CD1c-positive myeloid dendritic cell (primary cell): ENCODE data around the gene HAGH.
"Not testable (repeated sequence)": the region's sequence is repeated elsewhere in the genome, so short reads cannot be mapped to it uniquely, and the experiment has no call there.

Source experiments
- DNase-seq: peaks from one replicate; pipeline ENCODE4 v3.0.0-alpha.2; 2016; ENCODE audit errors: extremely low spot score

The HAGH gene

DNA sequence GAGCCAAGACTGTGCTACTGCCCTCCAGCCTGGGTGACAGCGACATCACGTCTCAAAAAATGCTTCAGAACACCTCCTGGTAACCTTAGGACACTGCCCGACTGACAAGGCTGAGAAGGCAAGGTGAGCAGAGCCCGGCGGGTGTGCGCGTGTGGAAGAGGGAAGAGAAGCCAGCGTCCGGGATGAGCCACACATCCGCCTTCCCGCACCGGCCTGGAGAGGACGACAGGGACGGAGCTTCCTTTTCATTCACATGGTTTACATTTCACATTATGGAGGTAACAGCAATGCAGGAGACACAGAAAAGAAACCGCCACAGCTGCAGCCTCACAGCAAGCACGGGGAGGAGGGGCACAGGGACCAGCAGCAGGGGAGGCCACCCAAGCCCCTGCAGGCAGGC is 16.5 kb downstream of the HAGH start:
- no peak for DNase-seq

DNA sequence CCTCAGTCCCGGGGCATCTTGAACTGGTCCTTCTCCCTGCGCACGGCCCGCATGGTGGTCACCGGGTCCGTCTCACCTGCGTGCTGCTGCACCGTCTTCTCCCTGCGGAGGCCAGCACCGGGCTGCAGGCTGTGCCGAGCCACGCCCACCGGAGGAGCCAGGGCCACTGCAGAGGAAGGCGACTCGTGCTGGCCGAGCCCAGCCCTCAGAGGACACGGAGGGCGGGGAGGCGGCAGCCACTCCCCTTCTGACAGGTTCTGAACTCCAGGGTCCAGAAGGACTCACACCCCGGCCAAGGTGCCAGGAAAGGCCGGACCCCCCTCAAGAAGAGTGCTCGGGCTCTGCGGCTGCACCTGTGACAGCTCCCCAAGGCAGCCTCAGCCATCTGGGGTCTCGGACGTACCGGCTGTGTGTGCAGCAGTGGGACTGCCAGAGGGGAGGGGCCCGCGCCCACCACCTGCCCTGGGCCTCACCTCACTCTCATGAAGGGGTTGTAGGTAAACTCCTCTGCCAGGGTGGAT is 17.3 kb downstream of the HAGH start:
- DNase-seq, result no peak

DNA sequence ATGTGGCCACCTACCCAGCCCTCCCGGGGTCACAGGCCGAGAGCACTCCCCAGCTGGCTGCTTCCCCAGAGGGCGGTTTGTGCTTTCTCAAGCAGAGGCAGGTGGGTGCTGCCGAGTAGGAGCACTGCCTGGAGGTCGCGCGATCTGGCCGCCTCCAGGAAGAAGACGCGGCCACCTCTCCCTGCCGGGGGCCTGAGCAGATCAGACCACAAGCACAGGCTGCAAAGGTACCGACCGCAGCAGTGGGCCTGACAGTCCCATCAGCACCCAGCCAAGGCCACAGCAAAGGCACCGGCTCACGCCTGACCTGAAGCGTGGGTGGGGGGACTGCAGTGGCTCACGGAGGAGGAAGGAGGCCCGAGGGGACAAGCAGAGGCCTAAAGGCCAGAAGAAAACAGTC is 17.9 kb downstream of the HAGH start:
- DNase-seq, result no peak

DNA sequence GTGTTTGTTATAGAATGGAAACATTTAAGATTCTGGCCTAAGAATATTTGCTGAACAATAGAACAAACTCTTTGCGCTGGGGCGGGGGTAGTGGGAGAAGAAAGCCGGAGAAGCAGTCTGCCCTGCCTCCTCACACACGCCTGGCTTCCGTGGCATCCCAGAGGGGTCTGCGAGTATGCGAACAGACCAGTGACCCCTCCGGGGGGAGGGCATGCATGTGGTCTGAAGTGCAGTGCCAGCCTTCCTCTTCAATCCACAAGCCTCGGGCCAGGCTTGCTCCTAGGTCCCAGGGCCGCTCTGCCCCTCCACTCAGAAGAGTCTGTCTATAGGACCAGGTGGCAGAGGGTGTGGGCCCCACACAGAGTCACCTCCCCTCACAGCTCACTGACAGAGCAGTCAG is 19.0 kb downstream of the HAGH start:
- no peak for DNase-seq

DNA sequence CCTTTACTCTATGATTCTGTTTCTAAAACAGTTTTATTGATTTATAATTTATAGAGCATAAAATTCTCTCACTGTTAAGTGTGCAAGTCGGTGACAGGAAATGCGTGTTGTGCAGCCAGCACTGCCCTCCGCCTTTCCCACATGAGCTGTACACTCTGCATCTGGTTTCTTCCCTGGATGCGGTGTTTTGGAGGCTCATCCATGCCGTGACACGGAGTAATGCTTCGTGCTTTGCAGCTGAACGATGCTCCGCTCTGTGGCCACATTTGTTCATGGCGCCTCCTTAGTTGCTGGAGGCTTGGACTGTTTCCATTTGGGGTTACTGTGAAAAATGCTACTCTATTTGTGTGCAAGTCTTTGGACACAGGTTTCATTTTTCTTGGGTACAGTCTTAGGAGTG is 25.9 kb downstream of the HAGH start:
- no peak for DNase-seq

DNA sequence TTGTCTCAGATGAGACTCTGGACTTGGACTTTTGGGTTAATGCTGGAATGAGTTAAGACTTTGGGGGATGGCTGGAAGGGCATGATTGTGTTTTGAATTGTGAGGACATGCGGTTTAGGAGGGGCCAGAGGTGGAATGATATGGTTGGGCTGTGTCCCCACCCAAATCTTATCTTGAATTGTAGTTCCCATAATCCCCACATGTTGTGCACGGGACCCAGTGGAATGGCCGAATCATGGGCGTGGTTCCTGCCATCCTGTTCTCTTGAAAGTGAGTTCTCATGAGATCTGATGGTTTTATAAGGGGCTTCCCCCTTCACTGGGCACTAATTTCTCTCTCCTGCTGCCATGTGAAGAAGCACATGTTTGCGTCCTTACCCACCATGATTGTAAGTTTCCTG is 27.4 kb downstream of the HAGH start:
- DNase-seq, result not testable (repeated sequence)

DNA sequence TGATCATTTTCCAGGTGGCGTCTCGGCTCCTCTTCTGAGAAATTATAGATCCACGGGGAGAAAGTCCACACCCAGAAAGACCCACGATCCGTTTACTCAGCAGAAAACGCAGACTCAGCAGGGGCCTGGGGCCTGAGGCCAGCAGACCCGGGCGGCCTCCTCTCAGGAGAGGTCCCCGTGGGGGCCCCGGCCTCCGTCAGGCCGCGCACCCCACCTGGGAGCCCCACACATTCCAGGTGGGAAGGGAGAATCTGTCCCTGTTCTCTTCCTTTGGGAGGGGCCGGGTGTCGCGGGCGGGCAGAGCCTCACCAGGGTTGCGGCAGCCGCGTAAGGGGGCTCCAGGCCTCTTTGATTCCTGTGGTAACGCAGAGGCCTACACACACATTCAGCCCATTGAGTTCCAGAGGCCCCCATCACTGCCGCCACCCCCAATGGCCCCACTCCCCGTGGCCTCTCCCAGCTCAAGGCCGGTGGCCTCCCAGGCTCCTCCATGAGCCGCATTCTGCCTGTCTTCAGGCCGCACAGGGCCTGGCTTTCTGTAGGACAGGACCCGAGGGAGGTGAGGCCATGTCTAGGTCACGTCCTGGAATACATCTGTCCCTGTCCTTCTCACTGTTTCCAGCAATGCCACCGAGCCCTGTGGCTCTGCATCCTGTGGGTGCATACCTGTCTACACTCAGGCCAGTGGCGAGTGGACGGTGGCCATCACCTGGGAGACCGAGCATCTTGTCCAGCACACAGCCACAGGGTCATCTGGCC is 31.5 kb downstream of the HAGH start:
- DNase-seq, result no peak

DNA sequence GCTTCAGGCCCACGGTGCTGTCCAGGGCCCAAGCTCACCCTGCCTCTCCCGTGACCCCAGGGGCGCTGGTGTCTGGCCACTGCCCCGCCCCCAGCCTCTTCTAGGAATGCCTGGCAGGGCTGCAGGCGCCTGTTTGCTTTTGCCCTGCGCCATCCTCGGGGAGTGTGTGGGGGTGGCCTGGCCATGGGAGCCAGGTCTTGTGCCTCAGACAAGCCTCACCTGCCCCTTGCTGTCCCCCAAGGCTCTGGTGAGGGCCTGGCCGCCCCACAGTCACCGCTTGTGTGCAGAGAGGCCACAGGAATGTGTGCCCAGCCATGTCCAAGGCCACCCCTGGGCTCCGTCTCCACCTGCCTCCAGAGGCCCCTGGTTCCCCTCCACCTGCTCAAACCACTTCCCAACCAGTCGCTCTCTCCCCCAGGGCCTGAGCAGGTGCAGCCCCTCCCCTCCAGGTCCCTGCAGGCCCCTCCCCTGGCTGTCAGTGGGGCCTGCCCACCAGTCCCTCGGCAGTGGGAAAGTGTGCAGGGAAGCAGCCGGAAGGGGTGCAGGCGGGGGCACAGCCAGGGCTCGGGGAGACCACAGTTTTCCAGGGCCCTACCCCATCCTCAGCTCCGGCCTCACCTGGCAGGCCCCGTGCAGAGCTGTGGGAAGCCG is 32.3 kb downstream of the HAGH start:
- DNase-seq, result no peak

DNA sequence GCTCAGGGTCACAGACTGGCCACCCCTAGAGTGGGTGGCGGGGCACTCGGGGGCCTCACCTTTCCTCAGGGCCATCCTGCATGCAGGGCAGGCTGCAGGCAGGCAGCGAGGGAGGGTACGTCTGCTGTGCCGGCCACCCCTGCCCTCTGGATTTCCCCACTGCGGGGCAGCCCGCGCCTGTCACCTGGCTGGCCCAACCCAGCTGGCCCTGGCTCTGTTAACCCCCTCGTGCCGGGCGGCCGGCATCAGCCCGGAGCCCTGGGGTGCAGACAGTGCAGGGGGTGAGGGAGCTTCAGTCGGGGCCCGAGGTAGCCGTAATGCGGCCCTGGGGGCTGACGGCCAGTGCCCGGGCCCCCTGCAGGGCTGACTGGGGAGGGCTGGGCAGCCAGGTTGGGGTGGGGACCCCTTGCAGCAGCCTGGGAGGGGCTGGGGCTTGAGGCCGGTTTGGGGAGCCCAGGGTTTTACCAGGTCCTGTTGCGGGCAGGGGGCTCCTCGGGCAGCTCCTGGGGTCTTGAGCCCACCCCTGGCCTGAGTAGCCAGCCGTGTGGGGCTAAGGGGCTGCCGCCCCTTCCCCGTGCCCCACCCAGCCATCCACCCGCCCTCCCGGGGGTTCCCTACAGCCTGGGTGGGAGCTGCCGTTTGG is 32.9 kb downstream of the HAGH start, which contains the start of gene IGFALS:
TSS of gene IGFALS (minus strand) at position 128 of the 643 bp plus-strand sequence. CDS start at position 75, 53 bp downstream.
- no peak for DNase-seq

DNA sequence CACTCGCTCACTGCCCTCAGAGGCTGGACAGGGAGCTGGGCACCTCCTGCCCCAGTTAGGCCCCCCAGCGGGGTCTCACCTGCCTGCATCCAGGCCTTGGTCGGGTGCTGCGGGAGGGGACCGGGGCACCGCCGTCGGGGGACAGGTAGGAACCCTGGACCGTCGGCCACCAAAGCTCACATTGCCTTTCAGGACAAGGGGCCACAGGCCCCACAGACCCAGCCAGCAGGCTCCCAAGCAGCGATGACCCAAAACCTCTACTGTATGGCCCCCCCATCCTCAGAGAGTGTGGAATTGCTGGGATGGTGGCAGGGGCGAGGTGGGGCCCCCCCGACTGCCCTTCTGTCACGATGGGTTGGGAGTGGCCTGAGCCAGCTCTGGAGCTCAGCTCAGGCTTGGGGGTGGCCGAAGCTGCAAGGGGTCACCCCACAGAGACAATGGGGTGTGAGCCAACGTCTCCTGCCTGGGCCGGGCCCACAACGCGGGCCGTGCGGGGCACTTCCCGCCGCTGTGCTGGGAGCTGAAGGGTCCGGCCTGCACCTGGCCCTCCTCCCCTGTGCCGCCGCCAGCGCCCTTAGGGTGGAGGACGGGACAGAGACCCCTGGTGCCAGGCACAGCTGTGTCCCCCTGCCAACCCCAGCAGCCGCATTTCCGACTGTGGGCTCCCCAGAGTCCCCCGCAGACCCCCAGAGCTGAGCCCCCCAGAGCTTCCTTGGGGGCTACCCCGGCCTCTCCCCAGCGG is 33.6 kb downstream of the HAGH start:
- DNase-seq, result no peak

DNA sequence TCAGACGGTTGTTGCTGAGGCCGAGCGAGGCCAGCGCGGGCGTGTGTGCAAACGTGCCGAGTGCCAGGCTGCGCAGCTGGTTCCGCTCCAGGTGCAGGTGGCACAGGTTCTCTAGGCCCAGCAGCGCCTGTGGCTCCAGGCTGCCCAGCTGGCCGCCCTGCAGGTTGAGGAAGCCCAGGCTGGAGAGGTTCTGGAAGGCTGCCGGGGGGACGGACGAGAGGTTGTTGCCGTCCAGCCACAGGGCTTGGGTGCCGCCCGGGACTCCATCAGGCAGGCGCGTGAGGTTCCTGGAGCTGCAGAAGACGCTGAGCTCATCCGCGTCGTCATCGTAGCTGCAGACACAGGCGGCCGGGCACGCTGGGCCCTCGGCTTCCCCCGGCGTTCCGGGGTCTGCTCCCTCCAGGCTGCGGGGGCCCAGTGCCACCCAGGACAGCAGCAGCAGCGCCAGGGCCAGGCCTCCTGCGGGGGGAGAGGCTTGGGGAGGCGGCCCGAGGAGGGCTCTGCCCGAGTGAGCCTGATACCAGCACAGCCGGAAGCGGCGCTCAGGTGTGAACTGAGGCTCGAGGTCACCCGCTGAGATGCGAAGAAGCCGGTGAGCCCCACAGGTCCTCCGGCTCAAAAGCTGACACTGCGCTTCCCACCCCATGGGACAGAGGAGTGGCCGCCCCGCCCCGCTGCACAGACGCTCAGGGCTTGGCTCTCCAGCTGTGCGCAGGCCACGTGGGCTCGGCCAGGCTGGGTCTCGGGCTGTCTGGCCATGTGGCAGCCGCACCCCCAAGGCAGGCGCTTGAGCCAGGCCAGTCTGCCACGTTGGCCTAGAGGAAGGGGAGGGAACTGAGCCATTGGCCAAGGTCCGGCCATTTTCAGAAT is 34.4 kb downstream of the HAGH start:
- no peak for DNase-seq

DNA sequence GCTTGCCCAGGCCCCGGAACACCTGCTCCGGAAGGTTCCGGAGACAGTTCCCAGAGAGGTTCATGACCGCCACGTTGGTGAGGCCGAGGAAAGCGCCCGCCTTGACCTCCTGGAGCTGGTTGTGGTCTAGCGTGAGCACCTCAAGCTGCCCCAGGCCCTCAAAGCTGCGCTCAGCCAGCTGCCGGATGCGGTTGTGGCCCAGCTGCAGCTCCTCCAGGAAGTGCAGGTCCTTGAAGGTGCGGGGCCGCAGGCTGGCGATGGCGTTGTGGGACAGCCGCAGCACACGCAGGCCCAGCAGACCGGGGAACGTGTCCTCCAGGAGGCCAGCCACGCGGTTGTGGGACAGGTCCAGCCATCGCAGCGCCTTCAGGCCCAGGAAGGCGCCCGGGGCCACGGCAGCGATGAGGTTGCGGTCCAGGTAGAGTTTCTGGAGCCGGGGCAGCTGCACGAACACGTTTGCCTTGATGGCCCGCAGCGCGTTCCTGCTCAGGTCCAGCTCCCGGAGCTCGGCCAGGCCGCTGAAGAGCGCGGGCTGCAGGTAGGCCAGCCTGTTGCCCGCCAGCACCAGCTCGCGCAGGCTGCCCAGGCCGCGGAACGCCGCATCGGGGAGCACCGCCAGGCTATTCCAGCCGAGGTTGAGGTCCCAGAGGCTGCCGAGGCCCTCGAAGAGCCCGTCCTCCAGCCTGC is 35.2 kb downstream of the HAGH start:
- no peak for DNase-seq

DNA sequence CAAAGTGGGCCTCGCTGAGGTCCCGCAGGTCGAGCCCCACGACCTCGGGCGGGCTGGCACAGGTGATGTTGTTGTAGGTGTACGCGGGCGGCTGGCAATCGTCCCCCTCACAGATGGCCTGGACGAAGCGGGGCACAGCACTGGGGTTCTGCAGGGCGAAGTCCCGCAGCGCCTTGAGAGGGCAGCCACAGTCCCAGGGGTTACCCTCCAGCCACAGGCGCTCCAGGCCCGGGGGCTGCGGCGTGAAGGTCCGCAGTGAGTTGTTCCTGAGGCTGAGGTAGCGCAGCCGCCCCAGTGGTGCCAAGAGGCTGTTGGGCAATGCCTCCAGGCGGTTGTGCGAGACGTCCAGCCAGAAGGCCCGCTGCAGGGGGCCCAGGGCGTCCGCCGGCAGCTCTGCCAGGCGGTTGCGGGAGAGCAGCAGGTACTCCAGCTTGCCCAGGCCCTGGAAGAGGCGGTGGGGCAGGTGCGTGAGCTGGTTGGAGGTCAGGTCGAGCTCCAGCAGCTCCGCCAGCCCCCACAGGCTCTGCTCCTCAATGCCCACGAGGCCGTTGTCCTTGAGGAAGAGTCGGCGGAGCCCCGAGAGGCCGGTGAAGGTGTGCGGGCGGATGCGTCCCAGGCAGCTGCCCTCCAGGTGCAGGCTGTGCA is 35.9 kb downstream of the HAGH start:
- DNase-seq, result no peak

DNA sequence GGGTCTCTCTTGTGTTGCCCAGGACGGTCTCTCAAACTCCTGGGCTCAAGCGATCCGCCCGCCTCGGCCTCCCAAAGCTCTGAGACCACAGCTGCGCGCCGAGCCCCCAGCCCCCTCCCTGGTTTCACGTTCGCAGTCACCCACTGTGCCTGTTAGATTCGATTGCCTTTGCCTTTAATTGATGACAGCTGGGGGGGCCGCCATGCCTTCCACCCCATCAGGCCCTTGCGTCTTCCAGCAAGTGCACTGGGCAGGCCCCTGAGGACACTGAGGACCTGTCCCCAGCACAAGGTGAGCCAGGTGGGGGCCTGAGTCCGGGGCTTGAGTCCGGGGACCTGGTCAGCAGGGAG is 36.4 kb downstream of the HAGH start:
- no peak for DNase-seq

DNA sequence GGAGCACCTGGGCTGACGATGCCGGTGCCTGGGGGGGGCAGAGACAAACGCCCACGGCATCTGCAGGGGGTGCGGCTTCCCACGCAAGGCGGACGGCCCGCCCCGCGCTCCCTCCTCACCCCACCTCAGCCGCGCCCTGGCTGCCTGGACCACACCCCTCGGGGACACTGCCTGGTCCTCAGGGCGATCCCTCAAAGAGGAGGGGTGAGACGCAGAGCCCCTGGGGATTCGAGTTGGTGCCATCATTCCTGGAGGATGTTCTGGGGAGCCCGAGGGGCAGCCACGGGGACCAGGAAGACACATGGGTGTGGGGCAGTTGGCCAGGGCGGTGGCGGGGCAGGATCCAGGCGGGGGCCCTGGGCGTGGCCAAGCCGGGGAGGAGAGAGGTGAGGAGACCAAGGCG is 37.0 kb downstream of the HAGH start:
- no peak for DNase-seq

DNA sequence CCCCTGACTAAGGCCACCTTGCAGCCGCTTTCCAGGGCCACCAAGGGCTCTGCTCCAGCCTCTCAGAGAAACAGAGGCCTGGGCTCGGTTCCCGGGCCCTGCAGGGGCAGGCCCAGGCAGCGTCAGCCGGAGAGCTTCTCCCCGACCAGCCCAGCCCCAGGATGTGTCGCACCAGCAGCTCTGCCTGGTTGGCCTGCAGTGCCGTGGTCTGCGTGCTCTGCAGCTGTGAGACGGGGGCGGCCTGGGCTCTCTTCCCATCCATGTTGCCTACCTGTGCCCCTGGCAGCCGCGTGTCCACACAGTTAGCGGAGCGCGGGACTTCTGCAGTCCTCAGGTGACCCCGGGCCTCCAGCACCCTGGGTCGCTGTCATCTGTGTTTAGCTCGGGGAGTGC is 37.9 kb downstream of the HAGH start:
- no peak for DNase-seq

DNA sequence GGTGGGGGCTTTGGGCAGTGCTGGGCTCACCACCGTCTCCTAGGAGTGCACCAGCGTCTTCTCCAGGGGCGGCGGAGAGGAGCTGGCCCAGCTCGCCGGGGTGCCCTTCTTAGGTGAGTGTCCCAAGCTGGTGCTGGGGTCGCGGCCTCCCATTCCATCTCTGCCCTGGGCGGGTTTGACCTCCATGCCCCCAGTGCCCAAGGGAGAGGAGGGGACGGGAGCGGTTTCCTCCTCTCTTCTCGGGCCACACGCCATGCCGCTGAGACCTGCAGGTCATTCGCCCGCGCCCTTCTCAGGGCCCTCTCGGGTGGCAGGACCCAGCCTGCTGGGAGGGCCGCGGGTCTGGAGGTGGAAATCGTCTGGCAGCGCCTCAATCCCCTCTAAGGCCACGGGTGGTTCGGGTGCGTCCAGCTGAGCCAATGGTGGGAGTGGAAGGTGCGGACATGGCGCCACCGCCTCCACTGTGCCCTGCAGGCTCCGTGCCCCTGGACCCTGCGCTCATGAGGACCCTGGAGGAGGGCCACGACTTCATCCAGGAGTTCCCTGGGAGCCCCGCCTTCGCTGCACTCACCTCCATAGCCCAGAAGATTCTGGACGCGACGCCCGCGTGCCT is 38.4 kb downstream of the HAGH start:
- DNase-seq, result no peak

DNA sequence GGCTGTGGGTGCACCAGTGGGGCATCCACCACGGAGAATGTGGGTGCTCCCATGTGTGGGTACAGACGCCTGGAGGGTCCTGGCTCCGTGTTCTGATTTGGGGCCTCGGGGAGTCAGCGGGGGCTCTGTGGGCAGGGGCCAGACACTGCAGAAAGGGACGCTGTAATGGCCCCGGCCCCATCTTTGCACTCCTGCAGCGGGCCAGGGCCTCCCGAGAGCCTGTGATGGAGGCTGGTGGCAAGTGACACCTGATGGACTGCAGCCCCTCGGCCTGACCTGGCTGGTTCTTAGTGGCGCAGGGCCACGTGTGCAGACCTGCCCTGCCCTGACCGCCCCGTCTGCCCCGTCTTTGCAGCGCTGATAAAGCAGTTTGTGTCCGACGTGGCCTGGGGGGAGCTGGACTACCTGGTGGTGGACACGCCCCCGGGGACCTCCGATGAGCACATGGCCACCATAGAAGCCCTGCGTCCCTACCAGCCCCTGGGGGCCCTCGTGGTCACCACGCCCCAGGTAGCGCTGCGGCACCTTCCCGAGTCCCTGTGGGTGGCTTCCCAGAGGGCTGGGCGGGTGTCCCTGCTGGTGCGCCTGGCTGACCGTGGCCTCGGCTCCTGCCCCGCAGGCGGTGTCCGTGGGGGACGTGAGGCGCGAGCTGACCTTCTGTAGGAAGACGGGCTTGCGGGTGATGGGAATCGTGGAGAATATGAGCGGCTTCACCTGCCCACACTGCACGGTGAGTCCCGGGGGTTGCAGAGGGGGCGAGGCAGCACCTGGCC is 39.1 kb downstream of the HAGH start:
- DNase-seq, result no peak

DNA sequence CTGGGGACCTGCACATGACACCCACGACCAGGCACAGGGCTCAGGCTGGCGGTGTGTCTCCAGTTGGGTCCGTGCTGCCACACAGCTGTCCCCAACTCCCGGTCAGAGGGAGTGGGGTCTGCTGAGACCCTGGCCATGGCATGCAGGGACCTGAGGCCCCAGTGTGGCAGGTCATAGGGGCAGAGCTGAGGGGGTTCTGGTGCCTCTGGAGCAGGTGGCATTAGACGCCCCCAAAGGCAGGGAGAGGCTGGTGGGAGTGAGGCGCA is 39.6 kb downstream of the HAGH start:
- DNase-seq, result no peak
